Activated B cell treated with CpG ODN at 0.5 μM for 24 hours (primary cell): ENCODE measurements around the gene BTBD1. TPM values are rescaled to one million over a fixed set of nuclear protein-coding genes. Genes with fewer than 3 reads are reported as not detected.

ENCODE experiments used
- ATAC-seq: fragments of 200-7000 bp; cut with Tn5 transposase; one replicate; pipeline ENCODE4 v1.10.0; 2021; ENCODE audit warnings: low read depth, mild to moderate bottlenecking, moderate library complexity
- CTCF ChIA-PET: fragments of 350-600 bp; sonication (Branson Sonifier 250); formaldehyde crosslinking; loops from one replicate; lab custom pipeline; 2021; ENCODE audit warnings: antibody characterized with exemption; lab: Charles Lee
- POLR2A ChIA-PET: fragments of 350-600 bp; sonication (Branson Sonifier 250); formaldehyde crosslinking; loops from one replicate; lab custom pipeline; 2021; ENCODE audit warnings: antibody characterized with exemption; lab: Charles Lee
- DNase-seq: peaks from one replicate; pipeline ENCODE4 v3.0.0; 2022
- H3K27ac Mint-ChIP-seq: one replicate; pipeline ENCODE4 v1.8.0; 2020; ENCODE audit warnings: mixed read lengths
- H3K27me3 Mint-ChIP-seq: one replicate; pipeline ENCODE4 v1.8.0; 2021; ENCODE audit warnings: mixed read lengths
- H3K36me3 Mint-ChIP-seq: one replicate; pipeline ENCODE4 v1.8.0; 2021; ENCODE audit warnings: low read depth, mixed read lengths
- H3K4me1 Mint-ChIP-seq: one replicate; pipeline ENCODE4 v1.8.0; 2021; ENCODE audit warnings: mixed read lengths
- H3K4me3 Mint-ChIP-seq: one replicate; pipeline ENCODE4 v1.8.0; 2020; ENCODE audit warnings: mild to moderate bottlenecking, mixed read lengths
- H3K9me3 Mint-ChIP-seq: one replicate; pipeline ENCODE4 v1.8.0; 2020; ENCODE audit warnings: mixed read lengths
- CTCF ChIP-seq: fragments of 200-600 bp; IDR thresholded peaks from one replicate; pipeline ENCODE4 v1.8.0; 2022; ENCODE audit warnings: antibody characterized with exemption, mild to moderate bottlenecking
- intact Hi-C: fragments of 100-400 bp; cut with micrococcal nuclease; formaldehyde crosslinking; loops from one replicate; pipeline ENCODE4 v1.15.1; 2024
- total RNA-seq: library from RNA; stranded (reverse); gene quantifications from 2 replicates; pipeline ENCODE4 v1.2.3, GENCODE V29; 2022

BTBD1 gene
- total RNA-seq, 1 donor from 2014 or later: 54.2 TPM

- peaks cover 7% of the 10 kb centered on the region for H3K4me1 Mint-ChIP-seq
- H3K4me3 Mint-ChIP-seq: no peak overlapping the region
- H3K27ac Mint-ChIP-seq: no peak overlapping the region
- H3K27me3 Mint-ChIP-seq: no peaks in the 10 kb centered on the region
- peaks cover 1% of the 10 kb centered on the region for H3K36me3 Mint-ChIP-seq
- CTCF ChIA-PET: interaction anchor here (0.8 to 3.5 kb wide), 11 partner anchors 10 to 472 kb away, joined by 3 to 28 read pairs (median 6); partner anchors contain the start of genes C15orf40 and RAMAC
- TF ChIP-seq CTCF: no peak
- no peak for ATAC-seq
- intact Hi-C loops: no loop called here
- POLR2A ChIA-PET: interaction anchor here (0.6 to 0.8 kb wide), 3 partner anchors 30 to 459 kb away, joined by 3 to 4 read pairs (median 4); partner anchors contain the start of gene RPS17
- DNase-seq: no peak
- H3K9me3 Mint-ChIP-seq: no peaks in the 10 kb centered on the region
These were observed 67.6 kb downstream of the BTBD1 start for GRCh38 chr15:82999426-82999825.

- ChIA-PET CTCF (no interaction called here), POLR2A (no interaction called here)
- H3K27me3 Mint-ChIP-seq: no peaks in the 10 kb centered on the region
- ATAC-seq: no peak
- TF ChIP-seq CTCF: no peak
- peaks cover 8% of the 10 kb centered on the region for H3K36me3 Mint-ChIP-seq
- intact Hi-C loops: no loop called here
- H3K4me3 Mint-ChIP-seq: no peak overlapping the region
- no peaks in the 10 kb centered on the region for H3K9me3 Mint-ChIP-seq
- H3K27ac Mint-ChIP-seq: no peak overlapping the region
- DNase-seq: no peak
- peaks cover 7% of the 10 kb centered on the region for H3K4me1 Mint-ChIP-seq
These were observed 71.1 kb downstream of the BTBD1 start for GRCh38 chr15:82995938-82996337.

- ChIA-PET CTCF (no interaction called here), POLR2A (no interaction called here)
- ATAC-seq (no peak), DNase-seq (no peak)
- TF ChIP-seq CTCF: no peak
- no peak overlapping the region for H3K4me3 Mint-ChIP-seq
- H3K27me3 Mint-ChIP-seq: no peaks in the 10 kb centered on the region
- H3K9me3 Mint-ChIP-seq: no peaks in the 10 kb centered on the region
- peaks cover 3% of the 10 kb centered on the region for H3K4me1 Mint-ChIP-seq
- no peak overlapping the region for H3K27ac Mint-ChIP-seq
- intact Hi-C loops: no loop called here
- H3K36me3 Mint-ChIP-seq: peaks cover 14% of the 10 kb centered on the region
These were observed 72.0 kb downstream of the BTBD1 start for GRCh38 chr15:82995076-82995475.

GRCh38 chr15:82993144-82993543 lies 73.9 kb downstream of the BTBD1 start:
- TF ChIP-seq CTCF: no peak
- ATAC-seq: no peak
- Mint-ChIP-seq H3K36me3 (peaks cover 30% of the 10 kb centered on the region), H3K4me3 (no peak overlapping the region), H3K27me3 (no peaks in the 10 kb centered on the region), H3K4me1 (no peaks in the 10 kb centered on the region), H3K27ac (no peak overlapping the region), H3K9me3 (no peaks in the 10 kb centered on the region)
- intact Hi-C loops: no loop called here
- CTCF ChIA-PET: no interaction called here
- POLR2A ChIA-PET: no interaction called here
- no peak for DNase-seq

GRCh38 chr15:82992436-82992998 lies 74.5 kb downstream of the BTBD1 start:
- ChIA-PET CTCF (no interaction called here), POLR2A (no interaction called here)
- peaks cover 33% of the 10 kb centered on the region for H3K36me3 Mint-ChIP-seq
- H3K27ac Mint-ChIP-seq: no peak overlapping the region
- DNase-seq (no peak), ATAC-seq (no peak)
- H3K4me1 Mint-ChIP-seq: peaks cover under 1% of the 10 kb centered on the region
- TF ChIP-seq CTCF: no peak
- H3K9me3 Mint-ChIP-seq: no peaks in the 10 kb centered on the region
- no peak overlapping the region for H3K4me3 Mint-ChIP-seq
- no peaks in the 10 kb centered on the region for H3K27me3 Mint-ChIP-seq
- intact Hi-C loops: no loop called here
